Skeletal muscle satellite cell (primary cell): Measurements from ENCODE around the gene TP53I11.
A peak's percentile ranks its signal among the peaks of the same experiment; 100 is the strongest.

Source experiments
- H3K27me3 ChIP-seq: 2 replicates; pipeline ENCODE4 v1.7.0; 2013; ENCODE audit warnings: low read length; ENCODE audit not compliant: control insufficient read depth, insufficient read depth
- H3K36me3 ChIP-seq: 2 replicates; pipeline ENCODE4 v1.7.0; 2013; ENCODE audit warnings: mild to moderate bottlenecking, control low read depth, low read length; ENCODE audit not compliant: insufficient read depth
- H3K4me1 ChIP-seq: 2 replicates; pipeline ENCODE4 v1.7.0; 2013; ENCODE audit warnings: low read length; ENCODE audit not compliant: control insufficient read depth, insufficient read depth
- H3K4me2 ChIP-seq: 2 replicates; pipeline ENCODE4 v1.7.0; 2013; ENCODE audit warnings: mild to moderate bottlenecking, low read length
- H3K4me3 ChIP-seq: 2 replicates; pipeline ENCODE4 v1.7.0; 2013; ENCODE audit warnings: low read length
- H3K9ac ChIP-seq: 2 replicates; pipeline ENCODE4 v1.7.0; 2013; ENCODE audit warnings: mild to moderate bottlenecking, low read depth, low read length, moderate library complexity
- H3K9me3 ChIP-seq: replicated peaks from 2 replicates; pipeline ENCODE4 v1.7.0; 2013; ENCODE audit warnings: mild to moderate bottlenecking, control low read depth, low read length

TP53I11 gene

GRCh38 chr11:44906649-44907048 is 44.0 kb downstream of the TP53I11 start:
- H3K36me3 ChIP-seq: no peaks in the 10 kb centered on the region
- H3K4me3 ChIP-seq: no peak overlapping the region
- H3K4me1 ChIP-seq: no peaks in the 10 kb centered on the region
- H3K9ac ChIP-seq: no peak overlapping the region
- peaks cover 39% of the 10 kb centered on the region for H3K27me3 ChIP-seq
- no peak overlapping the region for H3K4me2 ChIP-seq
- no peaks in the 10 kb centered on the region for H3K9me3 ChIP-seq

GRCh38 chr11:44905131-44905866 is 45.4 kb downstream of the TP53I11 start:
- H3K9ac ChIP-seq: no peak overlapping the region
- H3K4me2 ChIP-seq: no peak overlapping the region
- no peaks in the 10 kb centered on the region for H3K36me3 ChIP-seq
- H3K27me3 ChIP-seq: peaks cover 42% of the 10 kb centered on the region
- no peaks in the 10 kb centered on the region for H3K4me1 ChIP-seq
- H3K4me3 ChIP-seq: no peak overlapping the region
- no peaks in the 10 kb centered on the region for H3K9me3 ChIP-seq

GRCh38 chr11:44904261-44905020 is 46.2 kb downstream of the TP53I11 start:
- H3K4me3 ChIP-seq: no peak overlapping the region
- no peaks in the 10 kb centered on the region for H3K9me3 ChIP-seq
- no peak overlapping the region for H3K4me2 ChIP-seq
- H3K4me1 ChIP-seq: no peaks in the 10 kb centered on the region
- H3K27me3 ChIP-seq: peaks cover 37% of the 10 kb centered on the region
- no peak overlapping the region for H3K9ac ChIP-seq
- H3K36me3 ChIP-seq: no peaks in the 10 kb centered on the region

- Histone ChIP-seq H3K4me1 (no peaks in the 10 kb centered on the region), H3K4me3 (no peak overlapping the region), H3K4me2 (no peak overlapping the region), H3K9me3 (no peaks in the 10 kb centered on the region), H3K27me3 (peaks cover 30% of the 10 kb centered on the region), H3K9ac (no peak overlapping the region), H3K36me3 (no peaks in the 10 kb centered on the region)
Observed at GRCh38 chr11:44903518-44903917, 47.2 kb downstream of the TP53I11 start.

GRCh38 chr11:44903035-44903434 is 47.6 kb downstream of the TP53I11 start:
- Histone ChIP-seq H3K27me3 (peaks cover 35% of the 10 kb centered on the region), H3K4me1 (no peaks in the 10 kb centered on the region)

GRCh38 chr11:44901786-44902185 is 48.9 kb downstream of the TP53I11 start:
- H3K4me3 ChIP-seq: no peak overlapping the region
- peaks cover 46% of the 10 kb centered on the region for H3K27me3 ChIP-seq
- H3K9me3 ChIP-seq: no peaks in the 10 kb centered on the region
- no peaks in the 10 kb centered on the region for H3K36me3 ChIP-seq
- no peak overlapping the region for H3K9ac ChIP-seq
- H3K4me2 ChIP-seq: no peak overlapping the region
- H3K4me1 ChIP-seq: no peaks in the 10 kb centered on the region

More at GRCh38 chr11:44903035-44903434, 47.6 kb downstream of the TP53I11 start:
- H3K4me3 ChIP-seq: no peak overlapping the region
- no peaks in the 10 kb centered on the region for H3K36me3 ChIP-seq
- H3K9ac ChIP-seq: no peak overlapping the region
- no peaks in the 10 kb centered on the region for H3K9me3 ChIP-seq
- H3K4me2 ChIP-seq: no peak overlapping the region

- Histone ChIP-seq H3K9me3 (no peaks in the 10 kb centered on the region), H3K4me3 (no peak overlapping the region), H3K4me1 (no peaks in the 10 kb centered on the region), H3K27me3 (peaks cover 51% of the 10 kb centered on the region), H3K36me3 (no peaks in the 10 kb centered on the region), H3K9ac (no peak overlapping the region), H3K4me2 (no peak overlapping the region)
Observed at GRCh38 chr11:44901120-44901633, 49.5 kb downstream of the TP53I11 start.

GRCh38 chr11:44899959-44900358 is 50.7 kb downstream of the TP53I11 start:
- no peaks in the 10 kb centered on the region for H3K4me1 ChIP-seq
- H3K9ac ChIP-seq: no peak overlapping the region
- no peak overlapping the region for H3K4me3 ChIP-seq

GRCh38 chr11:44893846-44894617 is 56.7 kb downstream of the TP53I11 start:
- H3K4me3 ChIP-seq: no peak overlapping the region
- peaks cover 2% of the 10 kb centered on the region for H3K4me1 ChIP-seq
- H3K4me2 ChIP-seq: peak overlapping the region; percentile 36
- H3K36me3 ChIP-seq: no peaks in the 10 kb centered on the region
- peaks cover 83% of the 10 kb centered on the region for H3K27me3 ChIP-seq
- H3K9me3 ChIP-seq: no peaks in the 10 kb centered on the region
- H3K9ac ChIP-seq: no peak overlapping the region

More at GRCh38 chr11:44899959-44900358, 50.7 kb downstream of the TP53I11 start:
- Histone ChIP-seq H3K27me3 (peaks cover 59% of the 10 kb centered on the region), H3K4me2 (no peak overlapping the region), H3K9me3 (no peaks in the 10 kb centered on the region), H3K36me3 (no peaks in the 10 kb centered on the region)

GRCh38 chr11:44893308-44893822 is 57.3 kb downstream of the TP53I11 start:
- H3K4me1 ChIP-seq: peaks cover 2% of the 10 kb centered on the region
- no peak overlapping the region for H3K4me2 ChIP-seq
- H3K9me3 ChIP-seq: no peaks in the 10 kb centered on the region
- H3K9ac ChIP-seq: no peak overlapping the region
- no peak overlapping the region for H3K4me3 ChIP-seq
- H3K36me3 ChIP-seq: no peaks in the 10 kb centered on the region
- H3K27me3 ChIP-seq: peaks cover 86% of the 10 kb centered on the region

GRCh38 chr11:44892843-44893242 is 57.8 kb downstream of the TP53I11 start:
- H3K4me3 ChIP-seq: no peak overlapping the region
- H3K4me2 ChIP-seq: no peak overlapping the region
- H3K9me3 ChIP-seq: no peaks in the 10 kb centered on the region
- peaks cover 2% of the 10 kb centered on the region for H3K4me1 ChIP-seq
- no peaks in the 10 kb centered on the region for H3K36me3 ChIP-seq
- H3K27me3 ChIP-seq: peaks cover 86% of the 10 kb centered on the region
- no peak overlapping the region for H3K9ac ChIP-seq
